Right lobe of liver (tissue), 6 donors: ENCODE data around the gene PREX1. TPM values are rescaled to one million over a fixed set of nuclear protein-coding genes. Genes with fewer than 3 reads are reported as not detected.

ENCODE experiments used
- ATAC-seq, 4 donors: fragments of 200-7000 bp; cut with Tn5 transposase; one replicate each; pipeline ENCODE4 v1.9.1; 2020; ENCODE audit warnings: mild to moderate bottlenecking in 4 of 4, moderate library complexity in 4 of 4
- DNase-seq, 3 donors: peaks; one replicate each; pipeline ENCODE4 v3.0.0-alpha.2; 2020
- H3K27ac ChIP-seq, 3 donors: fragments of 200-600 bp; one replicate each; pipeline ENCODE4 v1.8.0; 2022
- H3K27me3 ChIP-seq, 2 donors: fragments of 200-600 bp; one replicate each; pipeline ENCODE4 v1.8.0; 2022
- H3K36me3 ChIP-seq, 4 donors: fragments of 200-600 bp; sonication (generic) in 1 of 4; one replicate each; pipeline versions ENCODE4 v1.5.1 to v1.8.0; 2017 to 2022; ENCODE audit warnings: control low read depth in 1 of 4
- H3K4me1 ChIP-seq, 4 donors: fragments of 200-600 bp; sonication (generic) in 1 of 4; one replicate each; pipeline versions ENCODE4 v1.5.1 to v1.8.0; 2017 to 2022; ENCODE audit warnings: control low read depth in 1 of 4
- H3K4me3 ChIP-seq, 3 donors: fragments of 200-600 bp; one replicate each; pipeline ENCODE4 v1.8.0; 2022
- H3K9me3 ChIP-seq, 4 donors: fragments of 200-600 bp; sonication (generic) in 1 of 4; one replicate each; pipeline versions ENCODE4 v1.5.1 to v1.8.0; 2017 to 2022; ENCODE audit warnings: control low read depth in 1 of 4
- POLR2A ChIP-seq: fragments of 450-650 bp; IDR thresholded peaks from one replicate; pipeline ENCODE4 v1.6.1; 2017; ENCODE audit warnings: antibody characterized with exemption, mild to moderate bottlenecking
- WGBS: methylation state at CpG from one replicate; pipeline ENCODE4 v1.1.6; 2018; ENCODE audit warnings: low coverage, low lambda C conversion rate; ENCODE audit not compliant: insufficient coverage; ENCODE audit errors: missing lambda C conversion rate; 5-methylcytosine and 5-hydroxymethylcytosine counted together
- intact Hi-C, 2 donors: fragments of 100-400 bp; cut with DNase I; formaldehyde crosslinking; loops; one replicate each; pipeline versions ENCODE4 v1.11.2 to v1.14.1; 2022
- total RNA-seq, 6 experiments: library from RNA; depleted of rRNA in 2 of 6; stranded (reverse); fragments of >200 nt in 2 of 6; fragmentation: NEBNext Ultra II Directional in 3 of 6; extraction: Animal tissue kit (Norgen Biotek cat#: 25700) in 3 of 6; gene quantifications; one replicate each; pipeline versions ENCODE4 v1.1.0 to v1.2.4, GENCODE V29; 2016 to 2023
- TF ChIP-seq, protein P1 (sequence below), 4 donors: fragments of 200-600 bp in 3 of 4; fragments of 450-650 bp in 1 of 4; IDR thresholded peaks; one replicate each; pipeline versions ENCODE4 v1.5.1 to v1.8.0; 2016 to 2022; ENCODE audit warnings: antibody characterized with exemption in 4 of 4, mild to moderate bottlenecking in 2 of 4
- donor health status: DM: no; HTN: yes; CAD: no.
- donor health status: DM: no; HTN: no; CAD: no.
- donor health status: DM: no; HTN: no; CAD: no.
- donor health status: DM: no; HTN: yes; CAD: no.
- donor health status: DM: no; HTN: yes; CAD: no.

Gene PREX1
- total RNA-seq, 6 experiments from 2014 or later, result 4.4 to 11.1 (median 8.7) TPM

DNA sequence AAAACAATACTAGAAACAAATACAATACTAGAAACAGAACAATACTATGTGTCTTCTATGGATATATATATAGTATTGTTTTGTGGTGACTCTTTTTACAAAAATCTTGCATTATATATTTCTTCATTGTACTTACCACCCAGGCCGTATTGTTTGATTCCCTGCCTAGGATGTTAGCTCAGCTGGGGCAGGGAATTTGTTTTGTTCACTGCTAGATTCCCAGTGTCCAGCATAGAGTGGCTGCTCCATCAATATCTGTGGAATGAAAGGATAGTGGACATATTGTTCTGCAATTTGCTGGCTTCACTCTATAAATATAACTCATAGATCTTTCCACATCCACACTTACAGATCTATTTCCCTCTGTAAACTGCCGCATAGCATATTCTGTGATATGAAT lies 21.5 kb upstream of the PREX1 start:
- DNase-seq, result no peak
- intact Hi-C loops, result no loop called here
- no peak overlapping the region for H3K27ac ChIP-seq
- H3K27me3 ChIP-seq, result no peaks in the 10 kb centered on the region
- 48% methylated on average over 2 of the region's 2 CpGs for WGBS
- no peak overlapping the region for H3K4me3 ChIP-seq
- no peaks in the 10 kb centered on the region for H3K36me3 ChIP-seq
- ATAC-seq, result no peak
- H3K4me1 ChIP-seq, result peaks cover 0 to 33% (median 11%) of the 10 kb centered on the region in 4 donors
- TF ChIP-seq, protein P1, sequence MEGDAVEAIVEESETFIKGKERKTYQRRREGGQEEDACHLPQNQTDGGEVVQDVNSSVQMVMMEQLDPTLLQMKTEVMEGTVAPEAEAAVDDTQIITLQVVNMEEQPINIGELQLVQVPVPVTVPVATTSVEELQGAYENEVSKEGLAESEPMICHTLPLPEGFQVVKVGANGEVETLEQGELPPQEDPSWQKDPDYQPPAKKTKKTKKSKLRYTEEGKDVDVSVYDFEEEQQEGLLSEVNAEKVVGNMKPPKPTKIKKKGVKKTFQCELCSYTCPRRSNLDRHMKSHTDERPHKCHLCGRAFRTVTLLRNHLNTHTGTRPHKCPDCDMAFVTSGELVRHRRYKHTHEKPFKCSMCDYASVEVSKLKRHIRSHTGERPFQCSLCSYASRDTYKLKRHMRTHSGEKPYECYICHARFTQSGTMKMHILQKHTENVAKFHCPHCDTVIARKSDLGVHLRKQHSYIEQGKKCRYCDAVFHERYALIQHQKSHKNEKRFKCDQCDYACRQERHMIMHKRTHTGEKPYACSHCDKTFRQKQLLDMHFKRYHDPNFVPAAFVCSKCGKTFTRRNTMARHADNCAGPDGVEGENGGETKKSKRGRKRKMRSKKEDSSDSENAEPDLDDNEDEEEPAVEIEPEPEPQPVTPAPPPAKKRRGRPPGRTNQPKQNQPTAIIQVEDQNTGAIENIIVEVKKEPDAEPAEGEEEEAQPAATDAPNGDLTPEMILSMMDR (IDR thresholded peaks at IDR 0.05), result no peak
- no peak for TF ChIP-seq POLR2A
- H3K9me3 ChIP-seq, result no peaks in the 10 kb centered on the region

DNA sequence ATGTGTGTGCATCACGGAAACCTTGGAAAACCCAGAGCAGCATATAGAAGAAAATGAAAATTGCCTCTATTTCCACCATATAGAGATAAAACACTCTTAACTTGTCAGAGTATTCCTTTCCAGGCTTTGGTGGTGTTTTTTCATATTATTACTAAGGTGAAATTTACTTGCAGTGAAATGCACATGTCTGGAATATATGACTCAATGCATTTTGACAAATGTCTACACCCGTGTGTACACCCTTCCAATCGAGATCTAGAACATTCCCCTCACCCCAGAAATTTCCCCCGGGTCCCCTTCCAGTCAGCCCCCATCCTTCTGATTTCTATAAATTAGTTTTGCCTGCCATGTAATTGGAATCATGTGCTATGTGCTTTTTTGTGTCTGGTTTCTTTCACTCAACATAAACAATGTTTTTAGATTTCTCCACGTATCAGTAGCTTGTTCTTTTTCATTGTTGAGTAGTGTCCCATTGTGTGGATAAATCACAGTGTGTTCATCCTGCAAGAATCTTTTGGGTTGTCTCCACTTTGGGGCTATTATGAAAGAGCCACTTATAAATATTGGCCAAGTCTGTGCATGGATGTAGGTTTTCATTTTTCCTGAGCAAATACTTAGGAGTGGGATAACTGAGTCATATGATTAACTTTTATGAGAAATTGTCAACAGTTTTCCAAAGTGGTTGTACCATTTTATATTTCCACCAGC lies 19.9 kb upstream of the PREX1 start:
- Histone ChIP-seq H3K27ac (no peak overlapping the region), H3K9me3 (no peaks in the 10 kb centered on the region), H3K4me1 (peaks cover 0 to 28% (median 11%) of the 10 kb centered on the region in 4 donors), H3K27me3 (no peaks in the 10 kb centered on the region), H3K36me3 (no peaks in the 10 kb centered on the region), H3K4me3 (no peak overlapping the region)
- WGBS, result 61% methylated on average over 5 of the region's 5 CpGs
- intact Hi-C loops, result no loop called here
- no peak for DNase-seq
- ATAC-seq, result no peak
- no peak for TF ChIP-seq POLR2A
- TF ChIP-seq, protein P1 (IDR thresholded peaks at IDR 0.05), result no peak

DNA sequence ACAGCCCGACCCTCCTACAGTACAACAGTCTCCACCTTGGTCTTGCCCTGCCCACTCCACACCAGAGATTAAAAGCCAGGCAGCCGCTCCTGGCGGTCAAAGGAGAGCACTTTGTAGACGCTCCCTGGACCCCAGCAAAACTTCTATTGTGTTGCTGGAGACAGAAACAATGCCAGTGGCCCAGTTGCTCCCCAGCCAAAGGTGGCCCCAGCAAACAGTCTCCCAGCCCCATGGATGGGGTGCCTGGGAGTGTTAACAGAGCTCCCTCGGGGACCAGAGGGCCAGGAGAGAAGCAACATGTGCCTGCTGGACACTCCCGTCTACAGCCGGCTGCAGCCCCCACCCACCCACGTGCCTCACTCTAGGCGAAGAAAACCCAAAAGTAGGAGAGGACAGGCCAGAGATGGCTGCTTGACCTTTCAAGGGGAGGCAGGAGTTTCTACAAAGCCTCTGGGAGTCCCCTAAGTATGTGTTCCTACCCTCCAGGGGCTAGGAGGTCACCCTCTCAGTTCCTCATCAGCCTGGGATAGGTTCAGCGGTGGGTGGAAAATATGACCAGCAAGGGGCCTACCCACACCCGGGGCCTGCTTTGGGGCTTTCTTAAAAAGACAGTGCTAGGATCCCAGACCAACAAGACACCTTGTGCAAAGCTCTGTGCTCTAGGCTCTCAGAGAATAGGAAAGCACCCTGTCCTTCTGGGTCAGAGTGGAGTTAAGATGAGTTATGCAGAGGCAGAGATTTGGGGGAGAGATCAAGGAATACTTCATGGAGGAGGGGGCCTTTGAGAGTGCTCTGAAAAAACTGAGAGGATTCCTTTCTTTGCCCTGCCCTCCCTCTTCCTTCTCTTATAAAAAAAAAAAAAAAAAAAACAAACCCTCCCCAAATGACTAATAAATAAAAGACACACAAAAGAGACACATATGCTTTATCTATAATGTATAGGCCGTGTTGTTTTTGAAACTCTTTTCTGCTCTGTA lies 19.0 kb upstream of the PREX1 start:
- ATAC-seq (no peak), DNase-seq (no peak)
- H3K27me3 ChIP-seq, result no peaks in the 10 kb centered on the region
- WGBS, result 59% methylated on average over 5 of the region's 12 CpGs
- H3K9me3 ChIP-seq, result no peaks in the 10 kb centered on the region
- H3K36me3 ChIP-seq, result no peaks in the 10 kb centered on the region
- intact Hi-C loops, result no loop called here
- H3K4me3 ChIP-seq, result no peak overlapping the region
- H3K27ac ChIP-seq, result no peak overlapping the region
- TF ChIP-seq, protein P1 (IDR thresholded peaks at IDR 0.05), result no peak
- TF ChIP-seq POLR2A, result no peak
- H3K4me1 ChIP-seq, result peaks cover 0 to 23% (median 8%) of the 10 kb centered on the region in 4 donors

DNA sequence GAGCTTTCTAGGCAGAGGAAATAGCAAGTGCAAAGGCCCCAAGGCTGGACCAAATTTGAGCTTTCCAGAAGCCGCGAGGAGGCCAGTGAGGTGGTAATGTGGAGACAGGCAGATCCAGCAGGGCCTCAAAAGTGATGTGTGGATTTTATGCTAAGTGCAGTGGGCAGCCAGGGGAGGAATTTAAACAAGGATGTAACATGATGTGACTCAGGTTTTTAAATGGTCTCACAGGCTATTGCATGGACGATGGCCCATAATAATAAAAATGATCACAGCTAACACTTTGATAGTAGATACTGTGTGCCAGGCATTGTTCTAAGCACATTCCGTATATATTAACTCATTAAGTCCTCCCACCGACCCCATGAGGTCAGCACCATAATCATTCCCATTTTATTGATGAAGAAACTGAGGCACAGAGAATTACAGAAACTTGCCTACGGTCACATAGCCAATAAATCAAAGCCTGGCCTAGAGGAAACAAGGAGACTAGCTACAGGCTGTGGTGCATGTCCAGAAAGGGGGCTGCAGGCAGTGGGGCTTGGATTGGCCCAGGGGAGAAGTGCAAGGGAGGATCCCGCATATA lies 18.0 kb upstream of the PREX1 start:
- intact Hi-C loops, result no loop called here

More for the DNA sequence above, 18.0 kb upstream of the PREX1 start:
- H3K27me3 ChIP-seq, result no peaks in the 10 kb centered on the region
- WGBS, result 73% methylated on average over 4 of the region's 7 CpGs
- no peak overlapping the region for H3K27ac ChIP-seq
- H3K4me1 ChIP-seq, result peaks cover 0 to 14% (median 3%) of the 10 kb centered on the region in 4 donors
- no peak overlapping the region for H3K4me3 ChIP-seq
- H3K9me3 ChIP-seq, result no peaks in the 10 kb centered on the region
- DNase-seq (no peak), ATAC-seq (no peak)
- no peaks in the 10 kb centered on the region for H3K36me3 ChIP-seq
- TF ChIP-seq, protein P1 (IDR thresholded peaks at IDR 0.05), result no peak
- no peak for TF ChIP-seq POLR2A
